NCI-H1105 treated with DMSO at 0.1 percent for 48 hours (cell line): ENCODE data around the gene SSX2IP.
"Not testable (repeated sequence)": the region's sequence is repeated elsewhere in the genome, so short reads cannot be mapped to it uniquely, and the experiment has no call there.

Experiments used
- DNase-seq: peaks from one replicate; lab custom pipeline; 2025; lab: John Stamatoyannopoulos, UW

The SSX2IP gene

GRCh38 chr1:84677415-84678099, 12.7 kb downstream of the SSX2IP start:
- DNase-seq = no peak

- DNase-seq = no peak
Measured at GRCh38 chr1:84675631-84676030, 14.6 kb downstream of the SSX2IP start.

DNA sequence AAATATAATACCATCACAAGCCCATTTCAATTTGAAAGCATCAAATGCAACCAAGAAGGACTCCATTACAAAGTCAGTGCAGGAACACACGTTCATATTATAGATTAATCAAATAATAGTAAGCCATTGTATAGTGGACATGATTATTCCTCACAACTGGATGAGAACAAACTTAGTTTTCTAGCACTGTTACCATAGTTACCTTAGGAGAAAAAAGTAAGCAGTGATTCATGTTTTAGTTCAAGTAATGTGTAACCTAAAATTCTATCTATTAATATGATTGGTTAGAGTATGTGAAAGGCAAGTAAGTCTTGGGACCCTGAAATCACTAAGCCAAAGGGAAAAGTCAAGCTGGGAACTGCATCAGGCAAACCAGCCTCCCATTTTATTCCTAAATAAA, 15.2 kb downstream of the SSX2IP start:
- DNase-seq = no peak

GRCh38 chr1:84674705-84675104, 15.6 kb downstream of the SSX2IP start:
- no peak for DNase-seq

DNA sequence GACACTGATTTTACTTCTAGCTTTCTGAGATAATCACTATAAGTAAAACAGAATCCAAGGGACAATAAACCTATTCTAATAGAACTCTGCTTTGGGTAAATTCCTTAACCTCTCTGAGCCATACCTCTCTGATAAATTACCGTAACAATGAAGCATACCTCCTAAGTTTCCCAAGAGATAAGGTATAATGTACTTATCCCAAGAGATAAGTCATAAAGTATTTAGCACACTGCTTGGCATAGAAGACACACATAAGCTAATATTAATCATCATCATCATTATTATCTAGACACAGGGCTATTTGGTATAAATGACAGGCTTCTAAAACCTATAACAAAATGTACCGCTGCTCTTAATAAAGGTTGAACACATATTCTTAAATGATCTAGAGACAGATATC, 16.2 kb downstream of the SSX2IP start:
- no peak for DNase-seq

- DNase-seq = no peak
Measured at GRCh38 chr1:84672080-84672854, 18.0 kb downstream of the SSX2IP start.

- no peak for DNase-seq
Measured at GRCh38 chr1:84669831-84670230, 20.4 kb downstream of the SSX2IP start.

- DNase-seq = no peak
Measured at GRCh38 chr1:84668185-84668584, 22.1 kb downstream of the SSX2IP start.

DNA sequence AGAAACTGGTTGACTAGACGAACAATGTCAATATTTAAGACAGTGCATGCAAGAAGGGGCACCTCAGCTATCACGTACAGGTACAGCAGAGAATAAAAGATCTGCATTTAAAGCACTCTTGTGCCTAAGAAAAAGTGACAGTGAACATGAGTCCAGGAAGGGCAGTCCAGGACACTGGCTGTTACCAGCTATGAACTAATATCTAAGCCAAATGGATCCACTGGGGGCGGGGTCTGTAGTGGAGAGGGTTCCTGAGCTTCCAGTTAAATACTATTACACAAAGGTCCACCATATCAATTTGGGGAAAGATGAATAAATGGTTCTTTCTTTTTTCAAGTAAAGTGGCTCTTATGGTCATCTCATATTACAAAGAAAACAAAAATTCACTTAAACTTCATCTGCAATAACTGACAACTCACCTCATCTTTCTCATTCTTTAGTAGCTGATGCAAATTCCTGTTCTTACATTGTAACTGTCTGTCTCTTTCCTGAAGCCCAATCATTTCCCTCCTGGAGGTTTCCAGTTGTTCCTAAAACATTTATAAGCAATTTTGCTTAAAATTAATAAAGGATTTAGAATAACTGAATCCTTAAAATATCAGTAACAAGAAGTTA, 24.5 kb downstream of the SSX2IP start:
- DNase-seq = no peak

GRCh38 chr1:84653130-84653677, 37.1 kb downstream of the SSX2IP start:
- no peak for DNase-seq

- no peak for DNase-seq
Measured at GRCh38 chr1:84644472-84644871, 45.8 kb downstream of the SSX2IP start.

- DNase-seq = no peak
Measured at GRCh38 chr1:84643183-84643582, 47.1 kb downstream of the SSX2IP start.

DNA sequence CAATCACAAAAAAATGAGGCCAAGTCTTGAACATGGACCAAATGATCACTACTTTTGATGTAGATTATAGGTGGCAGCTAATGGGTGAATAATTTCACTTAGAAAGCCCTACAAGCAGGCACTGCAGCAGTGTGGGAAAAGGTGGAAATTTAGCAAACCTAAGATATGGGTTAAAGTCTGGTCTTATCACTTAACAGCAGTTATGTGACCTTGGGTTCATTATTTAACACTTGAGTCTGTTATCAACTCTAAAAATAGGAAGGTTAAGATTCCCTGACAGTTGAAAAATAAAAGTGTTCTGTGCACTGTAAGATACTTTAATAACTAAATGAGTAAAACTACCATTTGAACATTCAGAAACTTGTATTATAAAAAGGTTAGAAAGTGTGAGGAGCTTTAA, 47.5 kb downstream of the SSX2IP start:
- no peak for DNase-seq

GRCh38 chr1:84639731-84640130, 50.5 kb downstream of the SSX2IP start:
- not testable (repeated sequence) for DNase-seq

GRCh38 chr1:84635429-84635828, 54.8 kb downstream of the SSX2IP start:
- no peak for DNase-seq

DNA sequence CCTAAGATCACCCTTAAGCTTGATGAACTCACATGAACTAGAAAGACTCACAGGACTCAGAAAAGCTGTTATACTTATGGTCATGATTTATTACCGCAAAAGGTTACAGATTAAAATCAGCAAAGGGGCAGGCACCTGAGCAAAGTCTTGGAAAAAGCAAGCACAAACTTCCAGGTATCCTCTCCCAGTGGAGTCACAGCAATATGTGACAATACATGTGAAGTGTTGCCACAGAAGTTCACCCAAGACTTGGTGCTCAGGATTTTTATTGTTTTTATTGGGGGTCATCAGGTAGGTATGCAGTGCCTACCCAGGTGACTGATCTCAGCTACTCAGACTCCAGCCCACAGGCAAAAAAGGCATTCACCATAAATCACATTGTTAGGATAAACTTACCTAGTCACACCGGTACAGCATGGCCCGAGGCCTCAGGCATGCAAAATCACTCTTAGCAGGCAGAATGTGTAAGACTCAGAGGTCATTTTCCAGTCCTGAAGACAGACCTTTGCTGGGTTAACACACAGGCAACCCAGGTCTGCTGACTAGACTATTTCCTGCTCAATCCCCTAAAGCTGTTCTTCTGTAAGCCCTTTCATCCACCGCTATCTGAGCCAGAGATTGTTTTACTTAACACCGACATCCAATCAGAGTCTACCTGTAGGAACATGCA, 55.6 kb downstream of the SSX2IP start:
- DNase-seq = no peak

DNA sequence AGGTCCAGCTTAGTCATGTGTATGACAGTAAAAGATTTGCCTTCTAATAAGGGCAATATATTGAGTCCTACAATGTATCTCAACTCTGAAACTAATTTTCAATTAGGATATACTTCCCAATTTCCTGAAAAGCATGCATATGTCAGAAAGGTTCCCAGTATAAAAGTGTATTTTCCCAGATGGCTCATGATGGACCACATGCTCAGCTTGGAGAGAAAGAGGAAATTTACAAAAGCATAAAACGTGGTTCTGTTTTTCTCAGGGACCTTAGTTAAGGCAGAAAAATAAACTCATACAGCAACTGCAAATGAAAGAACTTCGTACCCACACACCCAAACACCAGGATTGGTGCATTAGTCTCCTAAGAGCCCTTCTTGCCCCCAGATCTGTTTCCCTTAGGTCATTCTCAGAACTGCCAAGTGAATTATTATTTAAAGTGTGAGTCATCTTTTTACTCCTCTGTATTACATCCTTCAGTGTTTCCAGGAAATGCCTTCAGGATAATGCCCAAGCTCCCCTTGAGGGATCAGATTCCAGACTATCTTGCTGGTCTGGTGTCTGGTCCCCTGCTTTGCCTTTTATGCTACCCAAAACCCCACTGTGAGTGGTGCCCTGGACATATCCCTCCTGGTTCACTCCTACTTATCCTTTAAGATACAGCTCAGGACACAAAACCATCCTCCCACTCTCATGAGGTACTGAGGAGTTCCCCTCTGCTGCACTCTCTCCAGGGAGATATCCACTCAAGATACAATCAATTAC, 57.4 kb downstream of the SSX2IP start:
- no peak for DNase-seq

GRCh38 chr1:84632137-84632536, 58.1 kb downstream of the SSX2IP start:
- DNase-seq = no peak

DNA sequence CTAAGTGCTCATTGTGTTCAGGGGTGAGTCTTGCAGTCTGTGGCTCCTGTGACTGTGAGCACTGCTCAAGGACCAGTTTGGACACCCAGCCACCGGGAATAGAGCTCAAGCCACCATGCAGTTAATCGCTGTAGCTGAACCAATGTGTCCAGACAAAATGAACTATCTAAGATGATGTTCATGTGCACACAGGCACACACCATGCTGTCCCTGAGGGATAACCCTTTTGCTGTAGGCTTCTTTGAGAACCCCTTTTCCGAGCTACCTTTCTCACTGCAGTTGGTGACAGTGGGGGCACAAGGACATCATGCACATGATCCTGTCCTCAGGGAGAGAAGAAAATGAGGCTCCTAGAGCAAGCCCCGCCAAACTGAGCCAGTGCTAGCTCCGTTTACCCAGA, 65.4 kb downstream of the SSX2IP start:
- no peak for DNase-seq

DNA sequence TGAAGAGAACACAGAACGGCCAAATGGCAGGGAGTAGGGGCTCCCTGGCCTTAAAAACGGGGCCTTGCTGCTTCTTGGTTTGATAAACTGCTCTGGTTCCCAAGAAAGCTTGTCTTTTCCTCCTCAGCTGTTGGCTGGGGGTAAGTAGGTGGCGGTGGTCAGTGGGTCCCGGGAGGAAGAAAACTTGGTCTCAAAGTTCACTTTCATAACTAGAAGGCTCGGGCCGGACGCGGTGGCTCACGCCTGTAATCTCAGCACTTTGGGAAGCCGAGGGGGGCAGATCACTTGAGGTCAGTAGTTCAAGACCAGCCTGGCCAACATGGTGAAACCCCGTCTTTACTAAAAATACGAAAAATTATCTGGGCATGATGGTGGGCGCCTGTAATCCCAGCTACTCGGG, 68.7 kb downstream of the SSX2IP start:
- DNase-seq = no peak

DNA sequence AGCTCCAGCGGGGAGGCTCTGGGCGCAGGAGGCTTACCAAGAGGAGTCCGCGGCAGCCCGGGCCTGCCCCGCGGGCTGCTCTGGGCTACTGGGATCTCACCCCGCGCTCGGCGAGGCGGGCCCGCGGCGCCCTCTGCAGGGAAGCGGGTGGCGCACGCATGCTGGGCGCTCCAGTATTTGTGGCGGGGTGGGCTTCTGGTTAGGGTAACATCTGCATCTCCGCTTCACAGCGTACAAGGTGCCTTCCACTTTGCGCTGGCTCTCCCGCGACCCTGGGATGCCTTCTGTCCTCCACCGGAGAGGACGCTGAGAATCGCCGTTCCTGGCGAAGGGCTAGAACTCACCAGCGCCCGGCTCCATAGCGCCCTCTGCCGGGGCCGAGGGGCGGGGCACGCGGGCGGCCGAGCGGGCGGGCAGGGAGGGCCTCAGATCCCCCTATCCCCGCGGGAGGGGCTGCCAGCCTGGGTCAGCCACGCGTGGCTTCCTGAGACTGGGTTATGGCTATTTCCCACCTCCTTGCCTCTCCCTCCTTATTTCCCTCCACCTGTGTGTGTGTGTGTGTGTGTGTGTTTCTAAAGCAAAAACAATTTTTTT, 69.4 kb downstream of the SSX2IP start:
- peak; percentile 37 for DNase-seq
